Stimulated activated CD4-positive, alpha-beta T cell treated with anti-CD3 and anti-CD28 coated beads, Interleukin-1b, Interleukin-23, amount 100 ng/mL, for 4 hours (primary cell): ENCODE data around the gene UBE2E1.
"Not testable (repeated sequence)": the region's sequence is repeated elsewhere in the genome, so short reads cannot be mapped to it uniquely, and the experiment has no call there.

Source experiments
- DNase-seq, 2 donors: peaks; one replicate each; pipeline ENCODE4 v3.0.0-alpha.2; 2020; ENCODE audit warnings: low read depth in 2 of 2

UBE2E1 gene

GRCh38 chr3:23879485-23879884 is 73.7 kb downstream of the UBE2E1 start:
- no peak for DNase-seq

GRCh38 chr3:23880703-23881339 is 75.1 kb downstream of the UBE2E1 start:
- DNase-seq: no peak

- not testable (repeated sequence) for DNase-seq
Observed at GRCh38 chr3:23881993-23882392, 76.2 kb downstream of the UBE2E1 start.

- DNase-seq: no peak
Observed at GRCh38 chr3:23882487-23882918, 76.7 kb downstream of the UBE2E1 start.

- no peak for DNase-seq
Observed at GRCh38 chr3:23884481-23884880, 78.7 kb downstream of the UBE2E1 start.

GRCh38 chr3:23885210-23885609 is 79.5 kb downstream of the UBE2E1 start:
- no peak for DNase-seq

GRCh38 chr3:23886311-23886710 is 80.6 kb downstream of the UBE2E1 start:
- no peak for DNase-seq

- DNase-seq: peak in 1 of 2 donors; percentile 12
Observed at GRCh38 chr3:23888617-23889228, 83.0 kb downstream of the UBE2E1 start.

GRCh38 chr3:23889386-23889785 is 83.6 kb downstream of the UBE2E1 start:
- DNase-seq: no peak

GRCh38 chr3:23889950-23890349 is 84.2 kb downstream of the UBE2E1 start:
- DNase-seq: no peak

GRCh38 chr3:23894254-23895061 is 88.7 kb downstream of the UBE2E1 start:
- DNase-seq: no peak

GRCh38 chr3:23895181-23895580 is 89.4 kb downstream of the UBE2E1 start:
- no peak for DNase-seq

- DNase-seq: no peak
Observed at GRCh38 chr3:23900744-23901143, 95.0 kb downstream of the UBE2E1 start.

GRCh38 chr3:23904545-23904944 is 98.8 kb downstream of the UBE2E1 start:
- no peak for DNase-seq

GRCh38 chr3:23909341-23909740 is 103.6 kb downstream of the UBE2E1 start:
- no peak for DNase-seq

GRCh38 chr3:23911397-23911796 is 105.6 kb downstream of the UBE2E1 start:
- no peak for DNase-seq

GRCh38 chr3:23912335-23912734 is 106.6 kb downstream of the UBE2E1 start:
- not testable (repeated sequence) for DNase-seq

GRCh38 chr3:23913182-23913581 is 107.4 kb downstream of the UBE2E1 start:
- no peak for DNase-seq

- DNase-seq: no peak
Observed at GRCh38 chr3:23913873-23914743, 108.4 kb downstream of the UBE2E1 start.

- DNase-seq: no peak
Observed at GRCh38 chr3:23915537-23916108, 109.9 kb downstream of the UBE2E1 start.

GRCh38 chr3:23916152-23916885 is 110.6 kb downstream of the UBE2E1 start:
- DNase-seq: no peak
